ENCODE results near the gene TMEM14B. TPM values are rescaled to one million over a fixed set of nuclear protein-coding genes. Genes with fewer than 3 reads are reported as not detected.

Gene TMEM14B
- total RNA-seq, result 76.3 and 78.1 TPM in 2 replicates

DNA sequence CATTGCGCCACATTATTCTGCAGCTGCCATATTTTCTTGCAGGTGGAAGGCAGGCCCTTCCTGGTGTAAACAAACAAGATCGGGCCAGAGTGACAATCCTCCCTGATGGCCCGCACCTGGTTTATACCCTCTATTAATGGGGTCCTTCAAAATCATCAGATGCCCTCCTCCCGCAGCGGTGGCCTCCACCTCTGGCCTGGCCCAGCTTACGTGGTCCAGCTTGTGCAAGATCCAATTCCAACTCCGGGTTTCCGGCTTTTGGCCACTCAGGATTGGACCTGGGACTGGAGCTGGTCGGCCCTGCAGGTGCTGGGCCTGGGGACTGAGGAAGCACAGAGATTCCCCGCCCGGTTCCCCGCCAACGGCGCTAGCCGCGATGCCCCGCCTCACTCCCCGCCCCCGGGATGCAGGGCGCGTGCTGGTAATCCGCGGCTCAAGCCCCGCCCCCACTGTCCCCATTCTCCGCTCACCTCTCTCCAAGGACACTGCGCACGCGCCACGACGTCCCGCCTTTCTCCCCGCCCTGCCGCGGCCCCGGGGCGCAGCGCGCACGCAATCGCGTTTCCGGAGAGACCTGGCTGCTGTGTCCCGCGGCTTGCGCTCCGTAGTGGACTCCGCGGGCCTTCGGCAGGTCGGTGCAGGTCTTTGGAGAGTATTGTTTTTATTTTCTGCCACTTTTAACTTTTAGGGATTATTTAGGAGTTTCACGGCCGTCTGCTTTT, at the start of gene TMEM14B:
TMEM14B (plus strand) TSS at position 555 of the 722 bp plus-strand sequence. CDS start 1,441 bp downstream, outside the sequence.

DNA sequence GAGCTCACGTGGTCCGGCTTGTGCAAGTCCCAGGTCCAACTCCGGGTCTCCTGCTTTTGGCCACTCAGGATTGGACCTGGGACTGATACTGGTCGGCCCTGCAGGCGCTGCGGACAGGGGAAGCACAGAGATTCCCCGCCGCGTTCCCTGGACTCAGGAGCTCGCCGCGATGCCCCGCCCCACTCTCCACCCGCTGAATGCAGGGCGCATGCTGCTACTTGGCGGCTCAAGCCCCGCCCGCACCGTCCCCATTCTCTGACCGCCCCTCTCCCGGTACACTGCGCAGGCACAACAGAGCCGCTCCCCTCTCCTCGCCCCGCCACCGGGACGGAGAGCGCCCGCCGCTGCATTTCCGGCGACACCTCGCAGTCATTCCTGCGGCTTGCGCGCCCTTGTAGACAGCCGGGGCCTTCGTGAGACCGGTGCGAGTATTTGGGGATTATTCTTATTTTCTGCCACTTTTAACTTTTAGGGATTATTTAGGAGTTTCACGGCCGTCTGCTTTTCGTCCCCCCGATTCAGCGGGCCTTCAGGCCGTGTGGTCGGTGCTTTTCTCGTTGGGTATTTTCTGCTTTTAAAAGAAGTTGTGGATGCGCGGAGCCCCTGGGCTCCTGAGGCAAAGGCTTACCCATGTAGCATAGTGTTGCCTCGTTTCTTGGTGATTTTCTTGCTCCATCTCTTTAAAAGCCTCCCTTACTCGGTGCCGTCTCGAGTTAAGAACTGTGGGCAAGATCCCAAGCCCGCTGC, 24.6 kb upstream of the TMEM14B start, which contains the start of gene TMEM14C:
TMEM14C (plus strand) TSS at position 251 of the 747 bp plus-strand sequence. CDS start 1,544 bp downstream, outside the sequence.

Other genes with a start within 250 kb of the TMEM14B start
- gene GCNT2, start 226.5 kb upstream of the TMEM14B start, total RNA-seq, result 0.57 and 1.4 TPM in 2 replicates
- gene C6orf52, start 53.2 kb upstream of the TMEM14B start, total RNA-seq, result 1.0 and 3.1 TPM in 2 replicates
- 19.4 and 27.5 TPM in 2 replicates for gene PAK1IP1, start 52.8 kb upstream of the TMEM14B start, total RNA-seq
- 187 and 241 TPM in 2 replicates for gene TMEM14C, start 24.7 kb upstream of the TMEM14B start, total RNA-seq
- 0.04 TPM in 1 of 2 replicates, not detected in the other for gene MAK, start 90.7 kb downstream of the TMEM14B start, total RNA-seq
- not detected in 2 replicates for gene GCM2, start 134.2 kb downstream of the TMEM14B start, total RNA-seq
- gene SYCP2L, start 139.2 kb downstream of the TMEM14B start, total RNA-seq, result 0.23 and 0.61 TPM in 2 replicates

Measured in hair follicular keratinocyte (primary cell).